ENCODE results near the gene PODN.

Gene PODN

DNA sequence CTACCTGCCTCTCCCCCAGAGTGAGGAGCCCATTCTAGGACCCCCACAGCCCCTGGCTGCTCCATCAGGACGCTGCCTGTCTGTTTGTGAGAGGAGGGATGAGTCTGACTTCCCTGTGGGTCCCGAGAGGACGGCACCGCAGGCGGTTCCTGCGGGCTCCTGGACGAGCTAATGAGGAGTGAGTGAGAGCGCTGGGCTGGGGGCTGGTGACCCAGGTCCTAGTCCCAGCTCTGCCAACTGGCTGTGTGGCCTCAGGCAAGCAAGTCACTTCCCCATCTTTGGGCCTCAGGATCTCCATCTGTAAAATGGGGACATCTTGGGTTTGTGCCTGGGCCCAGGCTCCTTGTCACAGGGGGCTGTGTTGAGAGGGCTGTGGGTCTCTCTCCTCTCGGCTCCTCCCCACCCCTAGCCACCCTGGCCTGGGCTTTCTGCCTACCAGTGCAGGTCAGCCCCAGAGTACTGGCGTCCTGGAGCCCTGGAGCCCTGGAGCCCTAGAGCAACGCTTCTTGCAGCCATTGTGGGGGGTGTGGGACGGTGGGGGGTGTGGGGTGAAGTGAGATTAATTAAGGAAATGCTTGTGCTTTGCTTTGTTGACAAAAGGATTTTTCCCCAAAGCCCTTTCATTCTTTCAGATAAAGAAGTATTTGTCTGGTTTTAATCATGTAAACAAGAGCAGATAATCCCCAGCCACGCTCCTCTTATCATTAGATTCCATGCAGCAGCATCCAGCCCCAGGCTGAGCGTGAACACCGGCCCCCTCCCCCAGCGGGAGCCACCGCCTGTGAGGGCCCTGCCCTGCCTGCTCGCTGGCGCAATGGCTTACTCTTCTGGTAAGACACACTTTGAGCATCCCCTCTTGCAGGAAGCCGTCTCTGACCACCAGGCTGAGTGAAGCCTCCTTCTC lies 53.6 kb downstream of the PODN start:
- H3K9me3 ChIP-seq (ENCODE audit: insufficient read depth, low read length): no peaks in the 10 kb centered on the region
- TF ChIP-seq, protein P1, sequence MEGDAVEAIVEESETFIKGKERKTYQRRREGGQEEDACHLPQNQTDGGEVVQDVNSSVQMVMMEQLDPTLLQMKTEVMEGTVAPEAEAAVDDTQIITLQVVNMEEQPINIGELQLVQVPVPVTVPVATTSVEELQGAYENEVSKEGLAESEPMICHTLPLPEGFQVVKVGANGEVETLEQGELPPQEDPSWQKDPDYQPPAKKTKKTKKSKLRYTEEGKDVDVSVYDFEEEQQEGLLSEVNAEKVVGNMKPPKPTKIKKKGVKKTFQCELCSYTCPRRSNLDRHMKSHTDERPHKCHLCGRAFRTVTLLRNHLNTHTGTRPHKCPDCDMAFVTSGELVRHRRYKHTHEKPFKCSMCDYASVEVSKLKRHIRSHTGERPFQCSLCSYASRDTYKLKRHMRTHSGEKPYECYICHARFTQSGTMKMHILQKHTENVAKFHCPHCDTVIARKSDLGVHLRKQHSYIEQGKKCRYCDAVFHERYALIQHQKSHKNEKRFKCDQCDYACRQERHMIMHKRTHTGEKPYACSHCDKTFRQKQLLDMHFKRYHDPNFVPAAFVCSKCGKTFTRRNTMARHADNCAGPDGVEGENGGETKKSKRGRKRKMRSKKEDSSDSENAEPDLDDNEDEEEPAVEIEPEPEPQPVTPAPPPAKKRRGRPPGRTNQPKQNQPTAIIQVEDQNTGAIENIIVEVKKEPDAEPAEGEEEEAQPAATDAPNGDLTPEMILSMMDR (IDR thresholded peaks at IDR 0.05; ENCODE audit: low read depth, low read length): no peak
- TF ChIP-seq EZH2phosphoT487 (IDR thresholded peaks at IDR 0.05; ENCODE audit: low read depth): no peak
- no peaks in the 10 kb centered on the region for H3K4me1 ChIP-seq (ENCODE audit: low read length)
- no peak overlapping the region for H3K9ac ChIP-seq (ENCODE audit: low read length)
- H3K27ac ChIP-seq (ENCODE audit: low read length): no peak overlapping the region
- H2AFZ ChIP-seq (ENCODE audit: low read depth, low read length): no peak overlapping the region
- H3K27me3 ChIP-seq (ENCODE audit: low read depth, low read length): no peaks in the 10 kb centered on the region
- H3K4me2 ChIP-seq (ENCODE audit: low read length): no peak overlapping the region
- no peaks in the 10 kb centered on the region for H3K79me2 ChIP-seq (ENCODE audit: low read length)
- H3K4me3 ChIP-seq (ENCODE audit: low read length): no peak overlapping the region
- H3K36me3 ChIP-seq (replicated peaks; ENCODE audit: low read depth, low read length): no peaks in the 10 kb centered on the region
- H4K20me1 ChIP-seq (ENCODE audit: insufficient read depth, low read length): no peaks in the 10 kb centered on the region

DNA sequence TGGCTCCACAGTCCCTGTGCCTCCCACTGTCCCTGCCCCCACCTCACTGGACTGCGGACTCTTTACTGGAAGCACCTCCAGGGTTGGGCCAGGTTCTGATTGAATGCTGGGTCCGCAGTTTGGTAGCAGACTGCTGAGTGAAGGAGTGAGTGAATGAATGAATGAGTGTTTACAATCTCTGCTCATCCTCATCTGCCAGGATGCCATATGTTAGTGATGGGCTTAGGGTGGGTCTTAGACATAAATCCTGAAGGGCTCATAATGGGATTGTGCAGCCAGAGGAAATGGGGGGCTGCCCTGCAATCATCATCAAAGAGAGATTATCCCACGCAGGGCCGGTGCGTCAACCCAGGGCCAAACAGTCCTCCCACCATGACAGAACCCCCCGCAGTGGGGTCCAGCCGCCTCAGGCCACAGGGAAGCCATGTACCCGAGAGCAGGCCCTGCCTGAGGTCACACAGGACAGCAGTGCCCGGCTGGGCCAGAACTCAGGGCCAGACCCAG lies 54.3 kb downstream of the PODN start:
- Histone ChIP-seq H3K9me3 (ENCODE audit: insufficient read depth, low read length) (no peaks in the 10 kb centered on the region), H3K4me2 (ENCODE audit: low read length) (no peak overlapping the region), H3K27ac (ENCODE audit: low read length) (no peak overlapping the region), H2AFZ (ENCODE audit: low read depth, low read length) (no peak overlapping the region), H4K20me1 (ENCODE audit: insufficient read depth, low read length) (no peaks in the 10 kb centered on the region), H3K4me1 (ENCODE audit: low read length) (no peaks in the 10 kb centered on the region), H3K4me3 (ENCODE audit: low read length) (no peak overlapping the region), H3K27me3 (ENCODE audit: low read depth, low read length) (no peaks in the 10 kb centered on the region), H3K36me3 (replicated peaks; ENCODE audit: low read depth, low read length) (no peaks in the 10 kb centered on the region), H3K9ac (ENCODE audit: low read length) (no peak overlapping the region), H3K79me2 (ENCODE audit: low read length) (no peaks in the 10 kb centered on the region)
- TF ChIP-seq, protein P1 (IDR thresholded peaks at IDR 0.05; ENCODE audit: low read depth, low read length): no peak
- TF ChIP-seq EZH2phosphoT487 (IDR thresholded peaks at IDR 0.05; ENCODE audit: low read depth): no peak

DNA sequence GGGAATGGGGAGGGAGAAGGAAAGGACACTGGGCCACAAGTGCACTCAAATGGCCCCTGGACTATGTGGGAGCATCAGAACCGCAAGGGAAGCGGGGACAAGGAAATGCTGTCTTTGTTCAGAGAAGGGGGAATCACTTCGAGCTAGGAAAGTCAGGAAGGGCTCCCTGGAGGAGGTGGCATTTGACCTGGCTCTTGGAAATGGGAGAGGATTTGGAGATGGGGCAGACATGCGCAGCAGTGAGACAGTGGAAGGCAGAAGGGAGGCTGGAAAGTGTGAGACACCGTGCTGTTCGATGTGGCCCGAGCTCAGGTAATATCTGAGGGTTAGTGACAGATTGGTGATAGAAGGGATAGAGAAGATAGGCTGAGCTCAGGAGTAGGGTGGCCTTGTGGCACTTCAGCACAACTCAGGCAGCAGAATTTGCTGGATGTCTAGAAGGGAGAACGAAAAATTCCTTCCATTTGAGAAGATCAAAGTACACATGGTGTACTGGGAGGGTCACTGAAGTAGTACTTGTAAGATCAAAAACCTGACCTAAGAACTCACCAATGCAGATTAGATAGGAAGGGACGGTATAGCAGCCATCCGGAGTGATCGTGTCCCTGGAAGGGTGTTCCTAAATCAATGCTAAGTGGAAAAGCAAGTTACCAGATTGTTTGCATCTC lies 55.1 kb downstream of the PODN start:
- Histone ChIP-seq H3K4me3 (ENCODE audit: low read length) (no peak overlapping the region), H3K36me3 (replicated peaks; ENCODE audit: low read depth, low read length) (no peaks in the 10 kb centered on the region), H3K27me3 (ENCODE audit: low read depth, low read length) (no peaks in the 10 kb centered on the region), H3K4me1 (ENCODE audit: low read length) (no peaks in the 10 kb centered on the region), H3K27ac (ENCODE audit: low read length) (no peak overlapping the region), H3K79me2 (ENCODE audit: low read length) (no peaks in the 10 kb centered on the region), H3K4me2 (ENCODE audit: low read length) (no peak overlapping the region), H4K20me1 (ENCODE audit: insufficient read depth, low read length) (no peaks in the 10 kb centered on the region), H2AFZ (ENCODE audit: low read depth, low read length) (no peak overlapping the region), H3K9ac (ENCODE audit: low read length) (no peak overlapping the region), H3K9me3 (ENCODE audit: insufficient read depth, low read length) (no peaks in the 10 kb centered on the region)
- TF ChIP-seq, protein P1 (IDR thresholded peaks at IDR 0.05; ENCODE audit: low read depth, low read length): no peak
- no peak for TF ChIP-seq EZH2phosphoT487 (IDR thresholded peaks at IDR 0.05; ENCODE audit: low read depth)

DNA sequence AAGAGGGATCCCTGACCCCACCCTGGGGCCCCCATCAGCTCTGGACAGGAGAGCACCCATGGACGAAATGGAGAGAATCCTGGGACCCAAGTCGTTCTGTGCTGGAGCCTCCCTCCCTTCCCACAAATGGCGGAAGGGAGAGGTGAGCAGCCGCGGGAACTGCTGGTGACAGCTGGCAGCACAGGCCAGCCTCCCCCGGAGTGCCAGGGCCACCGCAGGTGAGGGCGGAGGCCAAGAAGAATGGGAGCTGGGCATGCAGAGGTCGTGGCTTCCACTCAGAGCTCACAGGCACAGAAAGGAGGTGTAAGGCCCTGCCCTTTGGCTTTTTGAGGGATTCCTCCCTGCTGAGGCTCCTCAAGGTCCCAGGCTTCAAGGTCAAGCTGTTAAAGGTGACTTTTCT lies 55.8 kb downstream of the PODN start:
- Histone ChIP-seq H3K27me3 (ENCODE audit: low read depth, low read length) (no peaks in the 10 kb centered on the region), H2AFZ (ENCODE audit: low read depth, low read length) (no peak overlapping the region), H3K79me2 (ENCODE audit: low read length) (no peaks in the 10 kb centered on the region), H3K4me2 (ENCODE audit: low read length) (no peak overlapping the region), H3K36me3 (replicated peaks; ENCODE audit: low read depth, low read length) (no peaks in the 10 kb centered on the region), H3K9ac (ENCODE audit: low read length) (no peak overlapping the region), H3K27ac (ENCODE audit: low read length) (no peak overlapping the region), H3K4me1 (ENCODE audit: low read length) (no peaks in the 10 kb centered on the region), H3K9me3 (ENCODE audit: insufficient read depth, low read length) (no peaks in the 10 kb centered on the region), H4K20me1 (ENCODE audit: insufficient read depth, low read length) (no peaks in the 10 kb centered on the region), H3K4me3 (ENCODE audit: low read length) (no peak overlapping the region)
- no peak for TF ChIP-seq EZH2phosphoT487 (IDR thresholded peaks at IDR 0.05; ENCODE audit: low read depth)
- TF ChIP-seq, protein P1 (IDR thresholded peaks at IDR 0.05; ENCODE audit: low read depth, low read length): no peak
